ENCODE measurements around the gene ALS2CL.

ALS2CL gene

GRCh38 chr3:46642971-46643370, 50.5 kb downstream of the ALS2CL start:
- H3K4me3 ChIP-seq (replicated peaks; ENCODE audit: low read depth, low read length), result no peak overlapping the region
- no peak for TF ChIP-seq CTCF (IDR thresholded peaks at IDR 0.05; ENCODE audit: low read length, missing control alignments)
- no peak for DNase-seq (ENCODE audit: low read depth)

GRCh38 chr3:46640927-46641326, 52.6 kb downstream of the ALS2CL start:
- TF ChIP-seq CTCF (IDR thresholded peaks at IDR 0.05; ENCODE audit: low read length, missing control alignments), result no peak
- no peak for DNase-seq (ENCODE audit: low read depth)
- no peak overlapping the region for H3K4me3 ChIP-seq (replicated peaks; ENCODE audit: low read depth, low read length)

- DNase-seq (ENCODE audit: low read depth), result no peak
- no peak for TF ChIP-seq CTCF (IDR thresholded peaks at IDR 0.05; ENCODE audit: low read length, missing control alignments)
- no peak overlapping the region for H3K4me3 ChIP-seq (replicated peaks; ENCODE audit: low read depth, low read length)
Observed at GRCh38 chr3:46639221-46639620, 54.3 kb downstream of the ALS2CL start.

GRCh38 chr3:46634856-46635255, 58.6 kb downstream of the ALS2CL start:
- no peak for DNase-seq (ENCODE audit: low read depth)
- no peak for TF ChIP-seq CTCF (IDR thresholded peaks at IDR 0.05; ENCODE audit: low read length, missing control alignments)
- no peak overlapping the region for H3K4me3 ChIP-seq (replicated peaks; ENCODE audit: low read depth, low read length)

GRCh38 chr3:46632792-46633191, 60.7 kb downstream of the ALS2CL start:
- no peak for TF ChIP-seq CTCF (IDR thresholded peaks at IDR 0.05; ENCODE audit: low read length, missing control alignments)
- H3K4me3 ChIP-seq (replicated peaks; ENCODE audit: low read depth, low read length), result no peak overlapping the region
- no peak for DNase-seq (ENCODE audit: low read depth)

GRCh38 chr3:46629551-46630517, 63.6 kb downstream of the ALS2CL start:
- peak overlapping the region; percentile 37 for H3K4me3 ChIP-seq (replicated peaks; ENCODE audit: low read depth, low read length)
- DNase-seq (ENCODE audit: low read depth), result peak; percentile 73
- TF ChIP-seq CTCF (IDR thresholded peaks at IDR 0.05; ENCODE audit: low read length, missing control alignments), result peak; percentile 96
